ENCODE results near the gene ITPRIPL2.

DNA sequence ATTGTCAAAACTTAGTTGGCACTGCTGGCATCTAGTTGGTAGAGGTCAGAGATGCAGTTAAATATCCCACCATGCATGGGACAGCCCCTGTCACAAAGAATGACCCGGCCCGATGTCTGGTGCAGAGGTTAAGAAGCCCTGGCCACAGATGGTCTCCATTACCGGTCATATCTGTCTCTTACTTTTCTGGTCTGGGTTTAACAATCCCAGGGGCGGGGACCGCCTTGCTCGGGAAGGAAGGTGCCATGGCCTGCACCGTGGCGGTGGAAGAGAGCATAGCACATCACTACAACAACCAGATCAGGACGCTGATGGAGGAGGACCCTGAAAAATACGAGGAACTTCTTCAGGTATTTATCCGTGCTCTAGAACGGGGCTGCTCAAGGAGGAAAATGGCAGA, 38.3 kb upstream of the ITPRIPL2 start:
- TF ChIP-seq LEF1 (IDR thresholded peaks at IDR 0.05; ENCODE audit: borderline replicate concordance) (no peak), FOXA1 (IDR thresholded peaks at IDR 0.05) (no peak), ELF4 (IDR thresholded peaks at IDR 0.05) (no peak), ARNT (IDR thresholded peaks at IDR 0.05) (no peak), PKNOX1 (IDR thresholded peaks at IDR 0.05) (no peak), SUZ12 (IDR thresholded peaks at IDR 0.05) (no peak), CTBP1 (IDR thresholded peaks at IDR 0.05; ENCODE audit: borderline replicate concordance) (no peak), HDGF (IDR thresholded peaks at IDR 0.05; ENCODE audit: borderline replicate concordance) (no peak), NFRKB (IDR thresholded peaks at IDR 0.05) (no peak), FOXK2 (IDR thresholded peaks at IDR 0.05) (no peak), TARDBP (IDR thresholded peaks at IDR 0.05) (no peak), L3MBTL2 (conservative IDR thresholded peaks at IDR 0.05) (no peak), FOXM1 (IDR thresholded peaks at IDR 0.05; ENCODE audit: borderline replicate concordance) (no peak)
